ENCODE results near the gene AUTS2.

Gene AUTS2

GRCh38 chr7:69967689-69968450 lies 369.6 kb downstream of the AUTS2 start:
- Histone ChIP-seq H3K36me3 (ENCODE audit: control insufficient read depth in 2 of 2, insufficient read depth in 2 of 2, low read length in 2 of 2) (no peaks in the 10 kb centered on the region), H3K4me1 (ENCODE audit: control insufficient read depth in 2 of 2, insufficient read depth in 2 of 2, low read length in 2 of 2) (no peaks in the 10 kb centered on the region), H3K9me3 (ENCODE audit: control insufficient read depth in 2 of 2, low read length in 2 of 2) (no peaks in the 10 kb centered on the region), H3K27ac (ENCODE audit: low read depth in 2 of 2, low read length in 2 of 2) (no peak overlapping the region), H3K4me3 (ENCODE audit: low read length in 2 of 2) (no peak overlapping the region), H3K27me3 (ENCODE audit: control insufficient read depth in 2 of 2, insufficient read depth in 2 of 2, low read length in 2 of 2) (no peaks in the 10 kb centered on the region), H3K9ac (ENCODE audit: low read depth in 1 of 2, low read length in 2 of 2) (no peak overlapping the region)

- no peaks in the 10 kb centered on the region for H3K9me3 ChIP-seq (ENCODE audit: control insufficient read depth in 2 of 2, low read length in 2 of 2)
- no peaks in the 10 kb centered on the region for H3K4me1 ChIP-seq (ENCODE audit: control insufficient read depth in 2 of 2, insufficient read depth in 2 of 2, low read length in 2 of 2)
- no peak overlapping the region for H3K27ac ChIP-seq (ENCODE audit: low read depth in 2 of 2, low read length in 2 of 2)
- no peaks in the 10 kb centered on the region for H3K36me3 ChIP-seq (ENCODE audit: control insufficient read depth in 2 of 2, insufficient read depth in 2 of 2, low read length in 2 of 2)
- H3K9ac ChIP-seq (ENCODE audit: low read depth in 1 of 2, low read length in 2 of 2) = no peak overlapping the region
- H3K27me3 ChIP-seq (ENCODE audit: control insufficient read depth in 2 of 2, insufficient read depth in 2 of 2, low read length in 2 of 2) = no peaks in the 10 kb centered on the region
- no peak overlapping the region for H3K4me3 ChIP-seq (ENCODE audit: low read length in 2 of 2)
Measured at GRCh38 chr7:69968969-69969556, 370.8 kb downstream of the AUTS2 start.

- no peak overlapping the region for H3K27ac ChIP-seq (ENCODE audit: low read depth in 2 of 2, low read length in 2 of 2)
- H3K9ac ChIP-seq (ENCODE audit: low read depth in 1 of 2, low read length in 2 of 2) = no peak overlapping the region
- no peaks in the 10 kb centered on the region for H3K36me3 ChIP-seq (ENCODE audit: control insufficient read depth in 2 of 2, insufficient read depth in 2 of 2, low read length in 2 of 2)
- H3K4me1 ChIP-seq (ENCODE audit: control insufficient read depth in 2 of 2, insufficient read depth in 2 of 2, low read length in 2 of 2) = no peaks in the 10 kb centered on the region
- no peaks in the 10 kb centered on the region for H3K27me3 ChIP-seq (ENCODE audit: control insufficient read depth in 2 of 2, insufficient read depth in 2 of 2, low read length in 2 of 2)
- H3K9me3 ChIP-seq (ENCODE audit: control insufficient read depth in 2 of 2, low read length in 2 of 2) = no peaks in the 10 kb centered on the region
- no peak overlapping the region for H3K4me3 ChIP-seq (ENCODE audit: low read length in 2 of 2)
Measured at GRCh38 chr7:69981646-69982045, 383.4 kb downstream of the AUTS2 start.

- Histone ChIP-seq H3K9me3 (ENCODE audit: control insufficient read depth in 2 of 2, low read length in 2 of 2) (no peaks in the 10 kb centered on the region), H3K27me3 (ENCODE audit: control insufficient read depth in 2 of 2, insufficient read depth in 2 of 2, low read length in 2 of 2) (no peaks in the 10 kb centered on the region)
Measured at GRCh38 chr7:69982197-69982596, 383.9 kb downstream of the AUTS2 start.

GRCh38 chr7:69989551-69989950 lies 391.3 kb downstream of the AUTS2 start:
- no peak overlapping the region for H3K9ac ChIP-seq (ENCODE audit: low read depth in 1 of 2, low read length in 2 of 2)
- H3K4me3 ChIP-seq (ENCODE audit: low read length in 2 of 2) = no peak overlapping the region
- H3K4me1 ChIP-seq (ENCODE audit: control insufficient read depth in 2 of 2, insufficient read depth in 2 of 2, low read length in 2 of 2) = no peaks in the 10 kb centered on the region
- no peak overlapping the region for H3K27ac ChIP-seq (ENCODE audit: low read depth in 2 of 2, low read length in 2 of 2)
- H3K9me3 ChIP-seq (ENCODE audit: control insufficient read depth in 2 of 2, low read length in 2 of 2) = no peaks in the 10 kb centered on the region
- no peaks in the 10 kb centered on the region for H3K36me3 ChIP-seq (ENCODE audit: control insufficient read depth in 2 of 2, insufficient read depth in 2 of 2, low read length in 2 of 2)
- H3K27me3 ChIP-seq (ENCODE audit: control insufficient read depth in 2 of 2, insufficient read depth in 2 of 2, low read length in 2 of 2) = no peaks in the 10 kb centered on the region

More at GRCh38 chr7:69982197-69982596, 383.9 kb downstream of the AUTS2 start:
- no peaks in the 10 kb centered on the region for H3K4me1 ChIP-seq (ENCODE audit: control insufficient read depth in 2 of 2, insufficient read depth in 2 of 2, low read length in 2 of 2)
- no peak overlapping the region for H3K4me3 ChIP-seq (ENCODE audit: low read length in 2 of 2)
- no peak overlapping the region for H3K27ac ChIP-seq (ENCODE audit: low read depth in 2 of 2, low read length in 2 of 2)
- no peak overlapping the region for H3K9ac ChIP-seq (ENCODE audit: low read depth in 1 of 2, low read length in 2 of 2)
- no peaks in the 10 kb centered on the region for H3K36me3 ChIP-seq (ENCODE audit: control insufficient read depth in 2 of 2, insufficient read depth in 2 of 2, low read length in 2 of 2)

GRCh38 chr7:69992938-69993337 lies 394.7 kb downstream of the AUTS2 start:
- no peaks in the 10 kb centered on the region for H3K9me3 ChIP-seq (ENCODE audit: control insufficient read depth in 2 of 2, low read length in 2 of 2)
- no peak overlapping the region for H3K4me3 ChIP-seq (ENCODE audit: low read length in 2 of 2)
- H3K4me1 ChIP-seq (ENCODE audit: control insufficient read depth in 2 of 2, insufficient read depth in 2 of 2, low read length in 2 of 2) = no peaks in the 10 kb centered on the region
- H3K27me3 ChIP-seq (ENCODE audit: control insufficient read depth in 2 of 2, insufficient read depth in 2 of 2, low read length in 2 of 2) = no peaks in the 10 kb centered on the region
- H3K9ac ChIP-seq (ENCODE audit: low read depth in 1 of 2, low read length in 2 of 2) = no peak overlapping the region
- H3K27ac ChIP-seq (ENCODE audit: low read depth in 2 of 2, low read length in 2 of 2) = no peak overlapping the region
- no peaks in the 10 kb centered on the region for H3K36me3 ChIP-seq (ENCODE audit: control insufficient read depth in 2 of 2, insufficient read depth in 2 of 2, low read length in 2 of 2)

GRCh38 chr7:69994218-69994617 lies 395.9 kb downstream of the AUTS2 start:
- Histone ChIP-seq H3K9me3 (ENCODE audit: control insufficient read depth in 2 of 2, low read length in 2 of 2) (no peaks in the 10 kb centered on the region), H3K27me3 (ENCODE audit: control insufficient read depth in 2 of 2, insufficient read depth in 2 of 2, low read length in 2 of 2) (no peaks in the 10 kb centered on the region), H3K4me3 (ENCODE audit: low read length in 2 of 2) (no peak overlapping the region), H3K9ac (ENCODE audit: low read depth in 1 of 2, low read length in 2 of 2) (no peak overlapping the region), H3K27ac (ENCODE audit: low read depth in 2 of 2, low read length in 2 of 2) (no peak overlapping the region), H3K36me3 (ENCODE audit: control insufficient read depth in 2 of 2, insufficient read depth in 2 of 2, low read length in 2 of 2) (no peaks in the 10 kb centered on the region), H3K4me1 (ENCODE audit: control insufficient read depth in 2 of 2, insufficient read depth in 2 of 2, low read length in 2 of 2) (no peaks in the 10 kb centered on the region)

GRCh38 chr7:69994886-69995542 lies 396.7 kb downstream of the AUTS2 start:
- Histone ChIP-seq H3K36me3 (ENCODE audit: control insufficient read depth in 2 of 2, insufficient read depth in 2 of 2, low read length in 2 of 2) (no peaks in the 10 kb centered on the region), H3K4me3 (ENCODE audit: low read length in 2 of 2) (no peak overlapping the region), H3K9ac (ENCODE audit: low read depth in 1 of 2, low read length in 2 of 2) (no peak overlapping the region), H3K27me3 (ENCODE audit: control insufficient read depth in 2 of 2, insufficient read depth in 2 of 2, low read length in 2 of 2) (no peaks in the 10 kb centered on the region), H3K9me3 (ENCODE audit: control insufficient read depth in 2 of 2, low read length in 2 of 2) (no peaks in the 10 kb centered on the region), H3K27ac (ENCODE audit: low read depth in 2 of 2, low read length in 2 of 2) (no peak overlapping the region), H3K4me1 (ENCODE audit: control insufficient read depth in 2 of 2, insufficient read depth in 2 of 2, low read length in 2 of 2) (no peaks in the 10 kb centered on the region)

GRCh38 chr7:69996121-69996520 lies 397.8 kb downstream of the AUTS2 start:
- Histone ChIP-seq H3K4me3 (ENCODE audit: low read length in 2 of 2) (no peak overlapping the region), H3K36me3 (ENCODE audit: control insufficient read depth in 2 of 2, insufficient read depth in 2 of 2, low read length in 2 of 2) (no peaks in the 10 kb centered on the region), H3K27me3 (ENCODE audit: control insufficient read depth in 2 of 2, insufficient read depth in 2 of 2, low read length in 2 of 2) (no peaks in the 10 kb centered on the region), H3K9me3 (ENCODE audit: control insufficient read depth in 2 of 2, low read length in 2 of 2) (no peaks in the 10 kb centered on the region), H3K4me1 (ENCODE audit: control insufficient read depth in 2 of 2, insufficient read depth in 2 of 2, low read length in 2 of 2) (no peaks in the 10 kb centered on the region), H3K27ac (ENCODE audit: low read depth in 2 of 2, low read length in 2 of 2) (no peak overlapping the region), H3K9ac (ENCODE audit: low read depth in 1 of 2, low read length in 2 of 2) (no peak overlapping the region)

- Histone ChIP-seq H3K36me3 (ENCODE audit: control insufficient read depth in 2 of 2, insufficient read depth in 2 of 2, low read length in 2 of 2) (no peaks in the 10 kb centered on the region), H3K4me3 (ENCODE audit: low read length in 2 of 2) (no peak overlapping the region), H3K27me3 (ENCODE audit: control insufficient read depth in 2 of 2, insufficient read depth in 2 of 2, low read length in 2 of 2) (no peaks in the 10 kb centered on the region), H3K9me3 (ENCODE audit: control insufficient read depth in 2 of 2, low read length in 2 of 2) (no peaks in the 10 kb centered on the region), H3K9ac (ENCODE audit: low read depth in 1 of 2, low read length in 2 of 2) (no peak overlapping the region), H3K4me1 (ENCODE audit: control insufficient read depth in 2 of 2, insufficient read depth in 2 of 2, low read length in 2 of 2) (no peaks in the 10 kb centered on the region), H3K27ac (ENCODE audit: low read depth in 2 of 2, low read length in 2 of 2) (no peak overlapping the region)
Measured at GRCh38 chr7:70000737-70001348, 402.6 kb downstream of the AUTS2 start.

Data from mucosa of rectum (tissue), 2 donors.